OCI-LY7 (cell line): Measurements from ENCODE around the gene PAQR4. TPM values are rescaled to one million over a fixed set of nuclear protein-coding genes. Genes with fewer than 3 reads are reported as not detected.

Experiments
- BruUV-seq: library from RNA; stranded (reverse); fragments of 400-500 nt; replicated peaks from 2 replicates; lab custom pipeline; 2021; lab: Mats Ljungman, UMichigan
- CTCF ChIA-PET: fragments of 300-600 bp; sonication (Branson Sonifier 250); formaldehyde crosslinking; loops from one replicate; lab custom pipeline; 2022; ENCODE audit warnings: antibody characterized with exemption; ENCODE audit not compliant: unreplicated experiment; lab: Charles Lee
- POLR2A ChIA-PET: fragments of 300-600 bp; sonication (Branson Sonifier 250); formaldehyde crosslinking; loops from one replicate; lab custom pipeline; 2022; ENCODE audit warnings: antibody characterized with exemption; lab: Charles Lee
- DNase-seq: peaks from one replicate; pipeline ENCODE4 v3.0.0-alpha.2; 2015; ENCODE audit warnings: low spot score
- H2AFZ ChIP-seq: fragments of 200-600 bp; sonication (generic), shearing (Covaris generic); 2 replicates; pipeline ENCODE4 v1.6.1; 2014; ENCODE audit warnings: mild to moderate bottlenecking, antibody characterized with exemption, low read length, moderate library complexity
- H3K27ac ChIP-seq: fragments of 200-600 bp; sonication (generic); 2 replicates; pipeline ENCODE4 v1.5.1; 2014; ENCODE audit warnings: mixed run types, low read depth, mild to moderate bottlenecking, moderate library complexity, low read length, inconsistent platforms; ENCODE audit not compliant: poor library complexity, severe bottlenecking
- H3K36me3 ChIP-seq: fragments of 200-600 bp; sonication (generic); 2 replicates; pipeline ENCODE4 v1.6.1; 2014; ENCODE audit warnings: mild to moderate bottlenecking, antibody characterized with exemption, low read length, moderate library complexity, mixed read lengths; ENCODE audit not compliant: insufficient read depth
- H3K4me1 ChIP-seq: fragments of 200-600 bp; sonication (generic); 2 replicates; pipeline ENCODE4 v1.5.1; 2014; ENCODE audit warnings: mild to moderate bottlenecking, low read length; ENCODE audit not compliant: insufficient read depth, poor library complexity, severe bottlenecking
- H3K4me2 ChIP-seq: fragments of 200-600 bp; sonication (generic); 2 replicates; pipeline ENCODE4 v1.6.1; 2014; ENCODE audit warnings: mild to moderate bottlenecking, low read length
- H3K4me3 ChIP-seq: fragments of 200-600 bp; sonication (generic); 2 replicates; pipeline ENCODE4 v1.5.1; 2014; ENCODE audit warnings: mild to moderate bottlenecking, low read depth, low read length; ENCODE audit not compliant: poor library complexity, severe bottlenecking
- H3K79me2 ChIP-seq: fragments of 200-600 bp; sonication (generic); 2 replicates; pipeline ENCODE4 v1.6.1; 2016; ENCODE audit warnings: low read depth, mild to moderate bottlenecking, low read length, moderate library complexity, mixed read lengths; ENCODE audit not compliant: insufficient read depth
- H3K9me2 ChIP-seq: fragments of 200-600 bp; sonication (generic); 2 replicates; pipeline ENCODE4 v1.6.1; 2016; ENCODE audit warnings: mild to moderate bottlenecking, low read length, mixed read lengths; ENCODE audit not compliant: insufficient read depth
- H3K9me3 ChIP-seq: fragments of 200-600 bp; sonication (generic); 2 replicates; pipeline ENCODE4 v1.6.1; 2014; ENCODE audit warnings: mild to moderate bottlenecking, mixed run types, low read length, mixed read lengths
- H4K20me1 ChIP-seq: fragments of 200-600 bp; sonication (generic); 2 replicates; pipeline ENCODE4 v1.6.1; 2014; ENCODE audit warnings: mild to moderate bottlenecking, antibody characterized with exemption, low read length, moderate library complexity, mixed read lengths; ENCODE audit not compliant: insufficient read depth
- EZH2phosphoT487 ChIP-seq: fragments of 200-600 bp; sonication (generic); IDR thresholded peaks from 2 replicates; pipeline ENCODE4 v1.6.1; 2018; ENCODE audit warnings: low read depth, borderline replicate concordance, mild to moderate bottlenecking, mixed run types, antibody characterized with exemption, low read length, moderate library complexity, mixed read lengths
- intact Hi-C: fragments of 100-400 bp; cut with micrococcal nuclease; formaldehyde crosslinking; loops from one replicate; pipeline ENCODE4 v1.10.0; 2022; ENCODE audit not compliant: unreplicated experiment
- total RNA-seq, 2 experiments: library from RNA; depleted of rRNA in 1 of 2; stranded (reverse); fragments of >200 nt in 1 of 2; shearing (Covaris generic) in 1 of 2; gene quantifications; 2 replicates each; pipeline ENCODE4 v1.2.3, GENCODE V29; 2014 to 2022
- TF ChIP-seq, protein P1 (sequence below): fragments of 200-600 bp; sonication (generic); conservative IDR thresholded peaks from 2 replicates; pipeline ENCODE4 v1.5.1; 2014; ENCODE audit warnings: mild to moderate bottlenecking, antibody characterized with exemption, low read length, moderate library complexity, mixed read lengths

PAQR4 gene
- total RNA-seq, 2 experiments from 2014 or later = 49.1 to 59.7 TPM

DNA sequence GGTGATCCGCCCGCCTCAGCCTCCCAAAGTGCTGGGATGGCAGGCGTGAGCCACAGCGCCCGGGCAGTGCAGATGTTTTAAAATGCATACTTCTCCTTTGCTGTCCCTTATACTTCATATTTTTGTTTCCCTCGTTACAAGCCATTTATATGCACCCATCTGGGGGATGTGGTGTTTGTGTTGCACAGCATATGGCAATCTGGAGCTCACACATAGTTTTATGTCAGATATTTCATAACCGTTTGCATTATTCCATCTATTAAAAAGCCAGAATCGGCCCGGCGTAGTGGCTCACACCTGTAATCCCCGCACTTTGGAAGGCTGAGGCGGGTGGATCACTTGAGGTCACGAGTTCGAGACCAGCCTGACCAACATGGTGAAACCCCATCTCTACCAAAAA is 45.7 kb upstream of the PAQR4 start:
- DNase-seq = no peak
- Histone ChIP-seq H3K27ac (no peak overlapping the region), H3K9me3 (no peaks in the 10 kb centered on the region), H3K4me2 (no peak overlapping the region), H3K9me2 (no peaks in the 10 kb centered on the region), H3K79me2 (no peaks in the 10 kb centered on the region), H3K36me3 (no peaks in the 10 kb centered on the region), H4K20me1 (peaks cover 4% of the 10 kb centered on the region; the same call in 1 of the 2 replicates), H3K4me1 (peaks cover 4% of the 10 kb centered on the region), H2AFZ (no peak overlapping the region), H3K4me3 (no peak overlapping the region)
- POLR2A ChIA-PET = no interaction called here
- BruUV-seq = no TSS peak
- TF ChIP-seq, protein P1, sequence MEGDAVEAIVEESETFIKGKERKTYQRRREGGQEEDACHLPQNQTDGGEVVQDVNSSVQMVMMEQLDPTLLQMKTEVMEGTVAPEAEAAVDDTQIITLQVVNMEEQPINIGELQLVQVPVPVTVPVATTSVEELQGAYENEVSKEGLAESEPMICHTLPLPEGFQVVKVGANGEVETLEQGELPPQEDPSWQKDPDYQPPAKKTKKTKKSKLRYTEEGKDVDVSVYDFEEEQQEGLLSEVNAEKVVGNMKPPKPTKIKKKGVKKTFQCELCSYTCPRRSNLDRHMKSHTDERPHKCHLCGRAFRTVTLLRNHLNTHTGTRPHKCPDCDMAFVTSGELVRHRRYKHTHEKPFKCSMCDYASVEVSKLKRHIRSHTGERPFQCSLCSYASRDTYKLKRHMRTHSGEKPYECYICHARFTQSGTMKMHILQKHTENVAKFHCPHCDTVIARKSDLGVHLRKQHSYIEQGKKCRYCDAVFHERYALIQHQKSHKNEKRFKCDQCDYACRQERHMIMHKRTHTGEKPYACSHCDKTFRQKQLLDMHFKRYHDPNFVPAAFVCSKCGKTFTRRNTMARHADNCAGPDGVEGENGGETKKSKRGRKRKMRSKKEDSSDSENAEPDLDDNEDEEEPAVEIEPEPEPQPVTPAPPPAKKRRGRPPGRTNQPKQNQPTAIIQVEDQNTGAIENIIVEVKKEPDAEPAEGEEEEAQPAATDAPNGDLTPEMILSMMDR = no peak
- no peak for TF ChIP-seq EZH2phosphoT487
- intact Hi-C loops = no loop called here
- CTCF ChIA-PET = no interaction called here

DNA sequence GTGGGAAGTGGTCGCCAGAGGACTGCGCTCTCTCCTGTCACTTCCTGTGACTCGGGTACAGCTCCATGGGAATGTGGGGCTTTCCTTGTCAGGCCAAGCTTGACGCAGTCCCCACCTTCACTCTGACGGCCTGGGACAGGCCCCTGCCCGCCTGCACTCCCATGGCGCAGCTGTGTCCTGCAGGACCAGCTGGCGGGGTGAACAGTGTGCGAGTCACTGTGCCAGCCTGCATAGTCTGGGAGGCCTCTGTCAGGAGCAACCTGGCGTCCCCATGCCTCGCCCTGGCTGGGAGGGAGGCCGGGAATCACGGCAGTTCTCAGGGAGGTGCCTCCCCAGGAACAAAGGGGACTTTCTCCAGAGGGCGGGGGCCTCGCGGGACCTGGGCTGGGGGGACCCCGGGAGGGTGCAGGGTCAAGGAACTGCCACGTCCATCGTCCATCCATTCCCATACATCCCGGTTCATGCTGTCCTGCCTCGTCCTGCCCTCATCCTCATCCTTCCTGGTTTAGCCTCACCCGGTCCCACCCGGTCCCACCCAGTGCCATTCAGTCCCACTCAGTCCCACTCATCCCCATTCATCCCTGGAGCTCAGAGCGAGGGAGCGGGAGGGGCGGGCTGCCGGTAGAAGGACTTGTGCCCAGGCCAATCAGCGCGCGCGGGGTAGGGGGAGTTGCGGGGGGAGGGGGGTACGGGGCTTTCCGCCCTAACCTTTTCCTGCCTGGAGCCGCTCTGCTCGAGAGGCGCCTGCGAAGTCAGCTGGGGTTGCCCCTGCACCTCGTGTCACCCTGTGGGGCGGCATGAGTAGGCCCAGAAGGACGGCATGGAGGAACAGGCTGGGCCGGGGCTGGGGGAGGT is 44.0 kb upstream of the PAQR4 start:
- H2AFZ ChIP-seq = no peak overlapping the region
- H3K9me2 ChIP-seq = no peaks in the 10 kb centered on the region
- peaks cover 4% of the 10 kb centered on the region for H3K4me1 ChIP-seq
- H4K20me1 ChIP-seq = peaks cover 4% of the 10 kb centered on the region; the same call in 1 of the 2 replicates
- DNase-seq = no peak
- no peak overlapping the region for H3K27ac ChIP-seq
- H3K9me3 ChIP-seq = no peaks in the 10 kb centered on the region
- BruUV-seq = no TSS peak
- H3K4me2 ChIP-seq = no peak overlapping the region
- TF ChIP-seq, protein P1 = no peak
- TF ChIP-seq EZH2phosphoT487 = no peak
- ChIA-PET POLR2A (no interaction called here), CTCF (no interaction called here)
- H3K79me2 ChIP-seq = no peaks in the 10 kb centered on the region
- no peak overlapping the region for H3K4me3 ChIP-seq
- intact Hi-C loops = loop anchor here (5.0 kb wide), 1 partner anchor 37 kb away; the partner anchor contains the start of gene KREMEN2
- no peaks in the 10 kb centered on the region; the same call in 1 of the 2 replicates for H3K36me3 ChIP-seq
